ENCODE data around the gene KRT16. TPM values are rescaled to one million over a fixed set of nuclear protein-coding genes. Genes with fewer than 3 reads are reported as not detected.

KRT16 gene
- total RNA-seq, 1 experiment from 2014 or later = not detected

DNA sequence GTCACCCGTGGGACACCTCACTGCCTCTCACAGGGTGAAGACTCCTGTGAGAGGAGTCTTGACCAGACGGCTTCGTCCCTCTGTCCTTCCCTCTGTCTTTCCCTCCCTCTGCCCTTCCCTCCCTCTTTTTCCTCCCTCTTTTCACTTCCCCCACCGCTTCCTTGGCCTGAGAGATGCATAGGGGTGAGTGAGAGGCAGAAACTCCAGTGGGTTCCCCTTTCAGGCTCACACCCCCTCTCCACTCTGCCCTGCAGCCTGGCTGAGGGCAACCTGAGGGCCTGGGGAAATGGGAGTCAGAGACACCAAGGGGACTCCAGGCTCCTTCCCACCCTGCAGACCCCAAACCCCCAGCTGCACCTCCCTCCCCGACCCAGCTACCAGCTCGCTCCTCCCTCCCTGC, 26.4 kb upstream of the KRT16 start:
- Histone ChIP-seq H3K9ac (ENCODE audit: low read length) (no peak overlapping the region), H3K4me2 (ENCODE audit: low read depth, low read length, poor library complexity, severe bottlenecking) (no peak overlapping the region), H3K36me3 (ENCODE audit: insufficient read depth, low read length) (no peaks in the 10 kb centered on the region), H3K4me3 (ENCODE audit: low read length) (no peak overlapping the region), H3K9me2 (replicated peaks; ENCODE audit: insufficient read depth, low read length) (no peaks in the 10 kb centered on the region), H3K27ac (ENCODE audit: low read length) (no peak overlapping the region), H2AFZ (ENCODE audit: low read length) (no peak overlapping the region), H3K9me3 (ENCODE audit: low read length) (no peaks in the 10 kb centered on the region), H3K79me2 (ENCODE audit: low read length) (no peaks in the 10 kb centered on the region), H4K20me1 (ENCODE audit: insufficient read depth, low read depth, low read length) (no peaks in the 10 kb centered on the region), H3K4me1 (ENCODE audit: low read length) (no peaks in the 10 kb centered on the region), H3K27me3 (ENCODE audit: low read length) (no peaks in the 10 kb centered on the region)
- no peak for DNase-seq

DNA sequence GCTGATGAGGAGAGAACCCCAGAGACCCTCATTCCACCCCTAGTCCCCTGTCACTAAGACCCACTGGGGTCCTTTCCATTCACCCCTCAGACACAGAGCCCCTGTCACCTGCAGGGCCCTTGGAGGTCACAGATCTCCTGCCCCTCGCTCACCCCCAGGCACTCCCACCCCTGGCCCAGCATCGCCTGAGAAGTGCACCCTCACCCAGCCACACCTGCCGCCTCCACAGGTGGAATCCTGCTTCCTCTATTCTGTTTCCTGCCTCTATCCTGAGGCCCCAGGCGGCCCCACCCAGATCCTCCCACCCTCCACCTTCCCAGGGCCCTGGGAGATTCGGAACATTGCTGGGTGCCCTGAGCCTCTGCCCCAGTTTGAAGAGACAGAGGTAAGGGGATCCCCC, 25.6 kb upstream of the KRT16 start:
- Histone ChIP-seq H3K9me2 (replicated peaks; ENCODE audit: insufficient read depth, low read length) (no peaks in the 10 kb centered on the region), H4K20me1 (ENCODE audit: insufficient read depth, low read depth, low read length) (no peaks in the 10 kb centered on the region), H3K36me3 (ENCODE audit: insufficient read depth, low read length) (no peaks in the 10 kb centered on the region), H3K27me3 (ENCODE audit: low read length) (no peaks in the 10 kb centered on the region), H3K27ac (ENCODE audit: low read length) (no peak overlapping the region), H3K4me3 (ENCODE audit: low read length) (no peak overlapping the region), H3K4me1 (ENCODE audit: low read length) (no peaks in the 10 kb centered on the region), H3K9ac (ENCODE audit: low read length) (no peak overlapping the region), H2AFZ (ENCODE audit: low read length) (no peak overlapping the region), H3K9me3 (ENCODE audit: low read length) (no peaks in the 10 kb centered on the region), H3K79me2 (ENCODE audit: low read length) (no peaks in the 10 kb centered on the region), H3K4me2 (ENCODE audit: low read depth, low read length, poor library complexity, severe bottlenecking) (no peak overlapping the region)
- DNase-seq = no peak

- Histone ChIP-seq H3K4me1 (ENCODE audit: low read length) (peaks cover under 1% of the 10 kb centered on the region), H3K9me2 (replicated peaks; ENCODE audit: insufficient read depth, low read length) (no peaks in the 10 kb centered on the region), H3K4me2 (ENCODE audit: low read depth, low read length, poor library complexity, severe bottlenecking) (no peak overlapping the region), H3K27ac (ENCODE audit: low read length) (no peak overlapping the region), H3K79me2 (ENCODE audit: low read length) (no peaks in the 10 kb centered on the region), H3K9ac (ENCODE audit: low read length) (no peak overlapping the region), H3K9me3 (ENCODE audit: low read length) (no peaks in the 10 kb centered on the region), H2AFZ (ENCODE audit: low read length) (no peak overlapping the region), H3K27me3 (ENCODE audit: low read length) (no peaks in the 10 kb centered on the region), H3K4me3 (ENCODE audit: low read length) (no peak overlapping the region), H4K20me1 (ENCODE audit: insufficient read depth, low read depth, low read length) (no peaks in the 10 kb centered on the region), H3K36me3 (ENCODE audit: insufficient read depth, low read length) (no peaks in the 10 kb centered on the region)
- no peak for DNase-seq
Measured at GRCh38 chr17:41636652-41637051, 24.1 kb upstream of the KRT16 start.

DNA sequence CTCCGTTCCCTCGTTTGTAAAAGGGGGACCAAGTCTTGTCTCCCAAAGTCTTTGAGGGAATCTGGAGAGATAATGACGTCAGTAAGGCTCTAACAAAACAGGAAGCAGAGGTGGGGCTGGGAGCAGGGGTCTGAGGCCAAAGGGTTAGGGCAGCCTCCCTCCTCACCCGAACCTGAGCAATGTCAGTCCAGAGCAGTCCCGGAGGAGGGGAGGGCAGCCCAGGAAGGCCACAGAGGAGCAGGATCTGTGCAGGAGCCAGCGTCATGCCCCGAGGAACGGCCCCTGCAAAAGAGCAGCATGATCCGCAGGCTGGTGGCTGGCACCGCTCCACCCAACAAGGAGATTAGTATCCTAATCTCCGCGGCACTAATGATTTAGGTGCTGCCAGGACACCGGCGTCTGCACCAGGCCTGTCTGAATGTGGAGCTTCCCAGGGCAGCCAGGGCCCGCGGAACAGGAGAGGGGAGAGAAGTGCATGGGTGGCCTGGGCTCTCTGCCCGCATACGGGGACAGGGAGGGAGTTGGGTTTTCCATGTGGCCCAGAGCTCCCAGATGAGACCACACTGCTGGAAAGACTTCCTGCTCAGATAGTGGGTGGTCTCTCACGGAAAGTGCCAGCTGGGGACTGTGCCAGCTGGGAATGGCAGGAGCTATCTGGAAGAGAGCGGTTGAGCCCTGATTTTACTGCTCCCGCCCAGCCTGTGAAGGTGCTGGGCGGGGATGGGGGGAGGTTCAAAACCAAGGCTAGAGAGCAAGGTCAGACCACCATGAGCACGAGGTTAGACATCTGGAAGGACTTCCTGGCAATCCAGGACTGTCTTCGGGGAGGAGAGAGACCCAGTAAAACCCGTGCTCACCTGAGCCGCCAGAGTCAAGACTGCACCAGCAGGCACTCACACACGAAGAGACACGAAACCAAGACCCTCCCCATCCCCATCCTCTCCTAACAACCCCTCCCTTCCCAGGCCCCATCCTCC, 22.8 kb upstream of the KRT16 start:
- peaks cover 9% of the 10 kb centered on the region for H3K4me1 ChIP-seq (ENCODE audit: low read length)
- no peaks in the 10 kb centered on the region for H3K36me3 ChIP-seq (ENCODE audit: insufficient read depth, low read length)
- no peak overlapping the region for H3K9ac ChIP-seq (ENCODE audit: low read length)
- H3K27ac ChIP-seq (ENCODE audit: low read length) = no peak overlapping the region
- H3K79me2 ChIP-seq (ENCODE audit: low read length) = no peaks in the 10 kb centered on the region
- no peak overlapping the region for H3K4me3 ChIP-seq (ENCODE audit: low read length)
- no peaks in the 10 kb centered on the region for H3K27me3 ChIP-seq (ENCODE audit: low read length)
- no peak overlapping the region for H3K4me2 ChIP-seq (ENCODE audit: low read depth, low read length, poor library complexity, severe bottlenecking)
- no peak overlapping the region for H2AFZ ChIP-seq (ENCODE audit: low read length)
- H3K9me3 ChIP-seq (ENCODE audit: low read length) = no peaks in the 10 kb centered on the region
- DNase-seq = no peak
- no peaks in the 10 kb centered on the region for H4K20me1 ChIP-seq (ENCODE audit: insufficient read depth, low read depth, low read length)
- no peaks in the 10 kb centered on the region for H3K9me2 ChIP-seq (replicated peaks; ENCODE audit: insufficient read depth, low read length)

DNA sequence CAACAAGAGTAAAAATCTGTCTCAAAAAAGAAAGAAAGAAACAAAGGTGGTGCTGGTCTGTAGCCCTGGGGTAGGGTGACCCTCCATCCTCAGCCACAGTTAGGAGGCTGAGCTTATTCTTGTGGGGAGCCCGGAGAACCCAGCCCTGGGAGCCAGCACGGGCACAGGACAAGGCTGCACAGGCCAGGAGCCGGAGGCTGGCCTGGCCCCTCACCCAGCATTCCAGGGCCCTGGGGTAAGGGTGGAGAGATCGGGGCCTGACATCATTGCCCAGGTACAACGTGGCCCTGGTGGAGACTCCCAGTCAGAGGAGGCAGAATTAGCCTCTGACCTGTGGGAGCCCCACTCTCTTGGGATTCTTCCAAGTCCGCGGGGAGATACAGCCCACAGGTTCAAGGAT, 22.1 kb upstream of the KRT16 start:
- no peak overlapping the region for H2AFZ ChIP-seq (ENCODE audit: low read length)
- DNase-seq = no peak
- no peak overlapping the region for H3K4me3 ChIP-seq (ENCODE audit: low read length)
- H3K27me3 ChIP-seq (ENCODE audit: low read length) = no peaks in the 10 kb centered on the region
- no peak overlapping the region for H3K9ac ChIP-seq (ENCODE audit: low read length)
- no peaks in the 10 kb centered on the region for H3K9me2 ChIP-seq (replicated peaks; ENCODE audit: insufficient read depth, low read length)
- no peaks in the 10 kb centered on the region for H3K79me2 ChIP-seq (ENCODE audit: low read length)
- no peak overlapping the region for H3K4me2 ChIP-seq (ENCODE audit: low read depth, low read length, poor library complexity, severe bottlenecking)
- no peak overlapping the region for H3K27ac ChIP-seq (ENCODE audit: low read length)
- H3K9me3 ChIP-seq (ENCODE audit: low read length) = no peaks in the 10 kb centered on the region
- H3K4me1 ChIP-seq (ENCODE audit: low read length) = peaks cover 12% of the 10 kb centered on the region
- H4K20me1 ChIP-seq (ENCODE audit: insufficient read depth, low read depth, low read length) = no peaks in the 10 kb centered on the region
- no peaks in the 10 kb centered on the region for H3K36me3 ChIP-seq (ENCODE audit: insufficient read depth, low read length)

DNA sequence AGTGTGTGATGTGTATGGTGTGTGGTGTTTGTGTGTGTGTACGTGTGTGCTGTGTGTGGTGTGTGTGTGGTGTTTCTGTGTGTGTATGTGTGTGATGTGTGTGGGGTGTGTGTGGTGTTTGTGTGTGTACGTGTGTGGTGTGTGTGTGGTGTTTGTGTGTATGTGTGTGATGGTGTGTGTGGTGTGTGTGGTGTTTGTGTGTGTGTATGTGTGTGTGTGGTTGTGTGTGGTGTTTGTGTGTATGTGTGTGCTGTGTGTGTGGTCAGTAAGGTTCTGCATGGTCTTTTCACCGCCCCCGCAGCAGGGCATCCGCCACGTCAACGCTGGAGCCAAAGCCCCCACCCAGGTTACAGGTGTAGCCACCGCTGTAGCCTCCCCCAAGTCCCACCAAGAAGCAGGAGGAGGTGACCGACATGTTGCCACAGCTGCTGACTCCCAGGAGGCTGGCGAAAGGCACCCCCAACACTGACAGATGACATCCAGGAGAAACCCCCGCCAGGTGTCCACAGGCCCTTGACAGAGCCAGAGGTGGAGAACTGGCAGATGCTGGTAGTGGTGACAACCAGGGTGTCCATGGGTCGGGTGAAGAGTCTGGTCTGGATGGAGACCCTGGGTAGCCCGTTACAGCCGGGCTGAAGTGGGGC, 21.1 kb upstream of the KRT16 start:
- H3K27me3 ChIP-seq (ENCODE audit: low read length) = no peaks in the 10 kb centered on the region
- H3K4me1 ChIP-seq (ENCODE audit: low read length) = peaks cover 13% of the 10 kb centered on the region
- no peaks in the 10 kb centered on the region for H3K9me2 ChIP-seq (replicated peaks; ENCODE audit: insufficient read depth, low read length)
- H3K4me3 ChIP-seq (ENCODE audit: low read length) = no peak overlapping the region
- no peaks in the 10 kb centered on the region for H4K20me1 ChIP-seq (ENCODE audit: insufficient read depth, low read depth, low read length)
- H2AFZ ChIP-seq (ENCODE audit: low read length) = no peak overlapping the region
- H3K9me3 ChIP-seq (ENCODE audit: low read length) = no peaks in the 10 kb centered on the region
- no peak overlapping the region for H3K27ac ChIP-seq (ENCODE audit: low read length)
- H3K4me2 ChIP-seq (ENCODE audit: low read depth, low read length, poor library complexity, severe bottlenecking) = no peak overlapping the region
- DNase-seq = no peak
- no peaks in the 10 kb centered on the region for H3K36me3 ChIP-seq (ENCODE audit: insufficient read depth, low read length)
- H3K9ac ChIP-seq (ENCODE audit: low read length) = no peak overlapping the region
- no peaks in the 10 kb centered on the region for H3K79me2 ChIP-seq (ENCODE audit: low read length)

- Histone ChIP-seq H3K9ac (ENCODE audit: low read length) (no peak overlapping the region), H3K4me2 (ENCODE audit: low read depth, low read length, poor library complexity, severe bottlenecking) (no peak overlapping the region), H3K4me1 (ENCODE audit: low read length) (peaks cover 18% of the 10 kb centered on the region), H3K9me2 (replicated peaks; ENCODE audit: insufficient read depth, low read length) (no peaks in the 10 kb centered on the region), H3K9me3 (ENCODE audit: low read length) (no peaks in the 10 kb centered on the region), H3K4me3 (ENCODE audit: low read length) (no peak overlapping the region), H2AFZ (ENCODE audit: low read length) (no peak overlapping the region), H3K36me3 (ENCODE audit: insufficient read depth, low read length) (no peaks in the 10 kb centered on the region), H3K27me3 (ENCODE audit: low read length) (no peaks in the 10 kb centered on the region), H4K20me1 (ENCODE audit: insufficient read depth, low read depth, low read length) (no peaks in the 10 kb centered on the region), H3K79me2 (ENCODE audit: low read length) (no peaks in the 10 kb centered on the region), H3K27ac (ENCODE audit: low read length) (no peak overlapping the region)
- DNase-seq = no peak
Measured at GRCh38 chr17:41632482-41633105, 20.0 kb upstream of the KRT16 start.

DNA sequence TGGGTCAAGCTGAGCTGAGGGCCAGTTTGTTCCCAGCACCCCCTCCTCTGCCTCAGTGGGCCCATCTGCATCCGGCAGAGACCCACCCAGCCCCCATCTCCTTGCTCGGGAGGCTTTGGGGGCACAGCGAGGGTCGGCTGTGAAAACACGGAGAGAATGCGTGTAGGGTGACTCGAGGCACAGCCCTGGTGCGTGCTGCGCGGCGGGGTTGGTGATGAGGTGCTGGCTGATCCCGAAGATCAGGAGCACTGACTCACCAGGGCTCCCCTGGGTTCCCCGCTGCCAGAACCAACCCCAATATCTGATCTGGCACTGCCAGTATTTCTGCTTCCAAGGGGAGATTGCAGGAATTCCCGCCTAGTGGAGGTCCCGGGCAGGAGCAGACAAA, 19.3 kb upstream of the KRT16 start:
- no peak for DNase-seq
- no peaks in the 10 kb centered on the region for H3K36me3 ChIP-seq (ENCODE audit: insufficient read depth, low read length)
- no peak overlapping the region for H3K27ac ChIP-seq (ENCODE audit: low read length)
- no peaks in the 10 kb centered on the region for H3K27me3 ChIP-seq (ENCODE audit: low read length)
- H3K9ac ChIP-seq (ENCODE audit: low read length) = no peak overlapping the region
- no peak overlapping the region for H3K4me3 ChIP-seq (ENCODE audit: low read length)
- no peaks in the 10 kb centered on the region for H3K9me3 ChIP-seq (ENCODE audit: low read length)
- H3K79me2 ChIP-seq (ENCODE audit: low read length) = no peaks in the 10 kb centered on the region
- H3K4me1 ChIP-seq (ENCODE audit: low read length) = peaks cover 18% of the 10 kb centered on the region
- no peak overlapping the region for H3K4me2 ChIP-seq (ENCODE audit: low read depth, low read length, poor library complexity, severe bottlenecking)
- H3K9me2 ChIP-seq (replicated peaks; ENCODE audit: insufficient read depth, low read length) = no peaks in the 10 kb centered on the region
- no peaks in the 10 kb centered on the region for H4K20me1 ChIP-seq (ENCODE audit: insufficient read depth, low read depth, low read length)
- H2AFZ ChIP-seq (ENCODE audit: low read length) = no peak overlapping the region
